Neural cell (in vitro differentiated cells): ENCODE results near the gene EXOC3L1. TPM values are rescaled to one million over a fixed set of nuclear protein-coding genes. Genes with fewer than 3 reads are reported as not detected.

ENCODE experiments used
- H2AFZ ChIP-seq: fragments of 200-600, 300-800 bp; sonication (generic), shearing (Covaris generic); 2 replicates; pipeline ENCODE4 v1.6.0; 2014; ENCODE audit warnings: low read depth, mild to moderate bottlenecking, antibody characterized with exemption, low read length, moderate library complexity
- H3F3A ChIP-seq: fragments of 200-600 bp; shearing (Covaris generic); 2 replicates; pipeline ENCODE4 v1.6.1; 2016; ENCODE audit warnings: mild to moderate bottlenecking, moderate library complexity, mixed read lengths, antibody characterized with exemption, low read length; ENCODE audit not compliant: insufficient read depth, poor library complexity, severe bottlenecking
- H3K27ac ChIP-seq: fragments of 200-600, 300-800 bp; sonication (generic), shearing (Covaris generic); 2 replicates; pipeline ENCODE4 v1.5.1; 2014; ENCODE audit warnings: mild to moderate bottlenecking, low read length, moderate library complexity
- H3K27me3 ChIP-seq: fragments of 300-800, 200-600 bp; sonication (generic), shearing (Covaris generic); 2 replicates; pipeline ENCODE4 v1.6.0; 2014; ENCODE audit warnings: mild to moderate bottlenecking, low read depth, low read length, moderate library complexity; ENCODE audit not compliant: insufficient read depth
- H3K36me3 ChIP-seq: fragments of 300-800, 200-600 bp; sonication (generic), shearing (Covaris generic); 2 replicates; pipeline ENCODE4 v1.5.1; 2014; ENCODE audit warnings: mild to moderate bottlenecking, antibody characterized with exemption, low read length, moderate library complexity; ENCODE audit not compliant: insufficient read depth
- H3K4me2 ChIP-seq: fragments of 300-800, 200-600 bp; sonication (generic), shearing (Covaris generic); 2 replicates; pipeline ENCODE4 v1.6.0; 2014; ENCODE audit warnings: mild to moderate bottlenecking, low read length
- H3K4me3 ChIP-seq: fragments of 300-800, 200-600 bp; sonication (generic), shearing (Covaris generic); 2 replicates; pipeline ENCODE4 v1.5.1; 2014; ENCODE audit warnings: mild to moderate bottlenecking, low read length, moderate library complexity
- H3K79me2 ChIP-seq: fragments of 200-600 bp; shearing (Covaris generic); replicated peaks from 2 replicates; pipeline ENCODE4 v1.6.0; 2014; ENCODE audit warnings: mild to moderate bottlenecking, low read length, moderate library complexity; ENCODE audit not compliant: insufficient read depth
- H3K9ac ChIP-seq: fragments of 300-800, 200-600 bp; sonication (generic), shearing (Covaris generic); 2 replicates; pipeline ENCODE4 v1.6.1; 2016; ENCODE audit warnings: mild to moderate bottlenecking, low read length, mixed read lengths
- H3K9me2 ChIP-seq: fragments of 200-600 bp; shearing (Covaris generic); 2 replicates; pipeline ENCODE4 v1.6.1; 2016; ENCODE audit warnings: mild to moderate bottlenecking, low read length, mixed read lengths; ENCODE audit not compliant: insufficient read depth
- H3K9me3 ChIP-seq: fragments of 200-600, 300-800 bp; sonication (generic), shearing (Covaris generic); 2 replicates; pipeline ENCODE4 v1.6.1; 2016; ENCODE audit warnings: mild to moderate bottlenecking, mixed run types, low read length, moderate library complexity, mixed read lengths
- H4K20me1 ChIP-seq: fragments of 200-600 bp; shearing (Covaris generic); 2 replicates; pipeline ENCODE4 v1.6.1; 2016; ENCODE audit warnings: mild to moderate bottlenecking, mixed run types; ENCODE audit not compliant: insufficient read depth
- CTCF ChIP-seq: fragments of 450-650 bp; IDR thresholded peaks from 2 replicates; pipeline ENCODE4 v1.5.1; 2014; ENCODE audit warnings: antibody characterized with exemption, mild to moderate bottlenecking, moderate library complexity; ENCODE audit not compliant: poor library complexity, severe bottlenecking
- EP300 ChIP-seq: fragments of 450-650 bp; conservative IDR thresholded peaks from 2 replicates; pipeline ENCODE4 v1.6.1; 2014; ENCODE audit warnings: antibody characterized with exemption, mild to moderate bottlenecking, moderate library complexity; ENCODE audit not compliant: poor library complexity, severe bottlenecking
- EZH2 ChIP-seq: fragments of 200-600, 300-800 bp; shearing (Covaris generic), sonication (generic); IDR thresholded peaks from 2 replicates; pipeline ENCODE4 v1.6.1; 2014; ENCODE audit warnings: antibody characterized with exemption, low read length, borderline replicate concordance, mild to moderate bottlenecking; ENCODE audit not compliant: insufficient read depth, poor library complexity, severe bottlenecking
- MXI1 ChIP-seq: fragments of 450-650 bp; conservative IDR thresholded peaks from 2 replicates; pipeline ENCODE4 v1.6.1; 2014; ENCODE audit warnings: antibody characterized with exemption, mild to moderate bottlenecking; ENCODE audit not compliant: poor library complexity, severe bottlenecking
- POLR2AphosphoS5 ChIP-seq: IDR thresholded peaks from 2 replicates; pipeline ENCODE4 v1.6.1; 2012
- RAD21 ChIP-seq: fragments of 450-650 bp; conservative IDR thresholded peaks from 2 replicates; pipeline ENCODE4 v1.6.1; 2014; ENCODE audit warnings: antibody characterized with exemption, mild to moderate bottlenecking, moderate library complexity
- SMC3 ChIP-seq: fragments of 450-650 bp; conservative IDR thresholded peaks from 2 replicates; pipeline ENCODE4 v1.6.1; 2014; ENCODE audit warnings: antibody characterized with exemption, mild to moderate bottlenecking, moderate library complexity; ENCODE audit not compliant: poor library complexity
- TAF1 ChIP-seq: IDR thresholded peaks from 2 replicates; pipeline ENCODE4 v1.6.1; 2012; ENCODE audit warnings: low read depth
- polyA plus RNA-seq: library from polyadenylated mRNA; depleted of rRNA; stranded (reverse); fragments of >200 nt; gene quantifications from 2 replicates; pipeline ENCODE4 v1.2.3, GENCODE V29; 2014
- TF ChIP-seq, protein P1 (sequence below): IDR thresholded peaks from 2 replicates; pipeline ENCODE4 v1.6.1; 2012; ENCODE audit warnings: borderline replicate concordance

EXOC3L1 gene
- polyA plus RNA-seq, 1 donor from 2014 or later: 0.43 TPM

GRCh38 chr16:67191995-67192681 is 2.2 kb upstream of the EXOC3L1 start, which contains the start of gene E2F4:
Gene E2F4, plus strand, starts transcription at chr16:67192155. Its CDS starts 73 bp downstream, at chr16:67192228.
- peak within 1 kb of the TSS; percentile 89 for H3K9ac ChIP-seq
- H3K9me3 ChIP-seq: no peaks in the 10 kb centered on the region
- H3K27ac ChIP-seq: peak within 1 kb of the TSS; percentile 48
- peak within 1 kb of the TSS; percentile 52 for H2AFZ ChIP-seq
- peak within 1 kb of the TSS; percentile 100 for H3K4me3 ChIP-seq
- TF ChIP-seq POLR2AphosphoS5 (peak; percentile 81), SMC3 (peak; percentile 33), EZH2 (no peak), EP300 (peak; percentile 50), CTCF (no peak), TAF1 (peak; percentile 58), RAD21 (no peak), MXI1 (peak; percentile 92)
- TF ChIP-seq, protein P1, sequence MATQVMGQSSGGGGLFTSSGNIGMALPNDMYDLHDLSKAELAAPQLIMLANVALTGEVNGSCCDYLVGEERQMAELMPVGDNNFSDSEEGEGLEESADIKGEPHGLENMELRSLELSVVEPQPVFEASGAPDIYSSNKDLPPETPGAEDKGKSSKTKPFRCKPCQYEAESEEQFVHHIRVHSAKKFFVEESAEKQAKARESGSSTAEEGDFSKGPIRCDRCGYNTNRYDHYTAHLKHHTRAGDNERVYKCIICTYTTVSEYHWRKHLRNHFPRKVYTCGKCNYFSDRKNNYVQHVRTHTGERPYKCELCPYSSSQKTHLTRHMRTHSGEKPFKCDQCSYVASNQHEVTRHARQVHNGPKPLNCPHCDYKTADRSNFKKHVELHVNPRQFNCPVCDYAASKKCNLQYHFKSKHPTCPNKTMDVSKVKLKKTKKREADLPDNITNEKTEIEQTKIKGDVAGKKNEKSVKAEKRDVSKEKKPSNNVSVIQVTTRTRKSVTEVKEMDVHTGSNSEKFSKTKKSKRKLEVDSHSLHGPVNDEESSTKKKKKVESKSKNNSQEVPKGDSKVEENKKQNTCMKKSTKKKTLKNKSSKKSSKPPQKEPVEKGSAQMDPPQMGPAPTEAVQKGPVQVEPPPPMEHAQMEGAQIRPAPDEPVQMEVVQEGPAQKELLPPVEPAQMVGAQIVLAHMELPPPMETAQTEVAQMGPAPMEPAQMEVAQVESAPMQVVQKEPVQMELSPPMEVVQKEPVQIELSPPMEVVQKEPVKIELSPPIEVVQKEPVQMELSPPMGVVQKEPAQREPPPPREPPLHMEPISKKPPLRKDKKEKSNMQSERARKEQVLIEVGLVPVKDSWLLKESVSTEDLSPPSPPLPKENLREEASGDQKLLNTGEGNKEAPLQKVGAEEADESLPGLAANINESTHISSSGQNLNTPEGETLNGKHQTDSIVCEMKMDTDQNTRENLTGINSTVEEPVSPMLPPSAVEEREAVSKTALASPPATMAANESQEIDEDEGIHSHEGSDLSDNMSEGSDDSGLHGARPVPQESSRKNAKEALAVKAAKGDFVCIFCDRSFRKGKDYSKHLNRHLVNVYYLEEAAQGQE: no peak
- no peaks in the 10 kb centered on the region for H3K27me3 ChIP-seq
- peaks cover 15% of the 10 kb centered on the region for H3K79me2 ChIP-seq
- H3K9me2 ChIP-seq: no peaks in the 10 kb centered on the region
- no peaks in the 10 kb centered on the region for H3K36me3 ChIP-seq
- no peaks in the 10 kb centered on the region for H4K20me1 ChIP-seq
- peak within 1 kb of the TSS; percentile 86 for H3K4me2 ChIP-seq
- no peaks in the 10 kb centered on the region for H3F3A ChIP-seq

- H3K4me2 ChIP-seq: no peak overlapping the region
- no peaks in the 10 kb centered on the region for H4K20me1 ChIP-seq
- H3K9me2 ChIP-seq: no peaks in the 10 kb centered on the region
- peaks cover 15% of the 10 kb centered on the region for H3K79me2 ChIP-seq
- no peak overlapping the region for H3K27ac ChIP-seq
- H3K27me3 ChIP-seq: no peaks in the 10 kb centered on the region
- no peaks in the 10 kb centered on the region for H3K36me3 ChIP-seq
- TF ChIP-seq POLR2AphosphoS5: no peak
- no peak for TF ChIP-seq TAF1
- TF ChIP-seq EP300: no peak
- TF ChIP-seq CTCF: no peak
- no peak for TF ChIP-seq RAD21
- TF ChIP-seq, protein P1: no peak
- no peak for TF ChIP-seq EZH2
- no peak for TF ChIP-seq SMC3
- no peak for TF ChIP-seq MXI1
- no peaks in the 10 kb centered on the region for H3K9me3 ChIP-seq
- no peak overlapping the region for H2AFZ ChIP-seq
- H3F3A ChIP-seq: no peaks in the 10 kb centered on the region
- H3K9ac ChIP-seq: no peak overlapping the region
- H3K4me3 ChIP-seq: peak overlapping the region; percentile 100
These were observed 1.6 kb upstream of the EXOC3L1 start for GRCh38 chr16:67191411-67191994.
